HCT116 (cell line): ENCODE measurements around the gene TAP1.

Experiments used
- CTCF ChIP-seq, 3 experiments: fragments of 200-600 bp in 1 of 3; sonication (generic) in 1 of 3; IDR thresholded peaks in 2 of 3; conservative IDR thresholded peaks in 1 of 3; 2 replicates each; pipeline ENCODE4 v1.5.1; 2012 to 2017; ENCODE audit warnings: low read depth in 2 of 3, low read length in 2 of 3, antibody characterized with exemption in 1 of 3, borderline replicate concordance in 1 of 3, control low read depth in 1 of 3, mild to moderate bottlenecking in 1 of 3, mixed read lengths in 1 of 3, mixed run types in 1 of 3, moderate library complexity in 1 of 3; ENCODE audit not compliant: insufficient read depth in 1 of 3
- EGR1 ChIP-seq: IDR thresholded peaks from 2 replicates; pipeline ENCODE4 v1.6.1; 2012; ENCODE audit warnings: low read depth

- TF ChIP-seq CTCF (IDR thresholded peaks at IDR 0.05 in 2 of 3, conservative IDR thresholded peaks at IDR 0.05 in 1 of 3; ENCODE audit: borderline replicate concordance in 1 of 3, insufficient read depth in 1 of 3, low read depth in 2 of 3, low read length in 2 of 3), result no peak
- TF ChIP-seq EGR1, result no peak
Measured at GRCh38 chr6:32888576-32888975, 35.1 kb upstream of the TAP1 start.
